AG10803 (cell line): ENCODE data around the gene RASA3.
"Not testable (repeated sequence)": the region's sequence is repeated elsewhere in the genome, so short reads cannot be mapped to it uniquely, and the experiment has no call there.

Source experiments
- DNase-seq: peaks from one replicate; pipeline ENCODE4 v3.0.0; 2010; ENCODE audit warnings: low read depth
- H3K4me3 ChIP-seq: 2 replicates; pipeline ENCODE4 v1.5.1; 2011; ENCODE audit warnings: mild to moderate bottlenecking, low read length, control low read depth
- CTCF ChIP-seq: conservative IDR thresholded peaks from 2 replicates; pipeline ENCODE4 v1.5.1; 2011; ENCODE audit warnings: mild to moderate bottlenecking, low read length, control low read depth, inconsistent platforms

Gene RASA3

GRCh38 chr13:114161644-114162532 is 29.5 kb upstream of the RASA3 start:
- TF ChIP-seq CTCF = no peak
- H3K4me3 ChIP-seq = peak overlapping the region; percentile 26; the same call in 1 of the 2 replicates
- DNase-seq = peak; percentile 47

- DNase-seq = no peak
- no peak overlapping the region for H3K4me3 ChIP-seq
- no peak for TF ChIP-seq CTCF
Observed at GRCh38 chr13:114161028-114161556, 28.7 kb upstream of the RASA3 start.

- not testable (repeated sequence) for DNase-seq, H3K4me3 ChIP-seq
Observed at GRCh38 chr13:114158869-114159666, 26.6 kb upstream of the RASA3 start.

- TF ChIP-seq CTCF = no peak
- no peak for DNase-seq
- H3K4me3 ChIP-seq = no peak overlapping the region
Observed at GRCh38 chr13:114157869-114158495, 25.6 kb upstream of the RASA3 start.

GRCh38 chr13:114155926-114156883 is 23.8 kb upstream of the RASA3 start:
- H3K4me3 ChIP-seq = no peak overlapping the region
- DNase-seq = no peak
- TF ChIP-seq CTCF = no peak

- no peak overlapping the region for H3K4me3 ChIP-seq
- no peak for TF ChIP-seq CTCF
- no peak for DNase-seq
Observed at GRCh38 chr13:114155320-114155719, 22.9 kb upstream of the RASA3 start.
